ENCODE data around the gene TSPAN17. TPM values are rescaled to one million over a fixed set of nuclear protein-coding genes. Genes with fewer than 3 reads are reported as not detected.

Gene TSPAN17
- total and polyA plus RNA-seq, 2 experiments from 2014 or later, result 11.7 to 52.1 TPM

- Histone ChIP-seq H3F3A (replicated peaks; ENCODE audit: low read depth) (no peaks in the 10 kb centered on the region), H3K36me3 (ENCODE audit: insufficient read depth) (no peaks in the 10 kb centered on the region), H3K27me3 (ENCODE audit: insufficient read depth) (peaks cover 38% of the 10 kb centered on the region), H2AFZ (peak overlapping the region; percentile 94), H3K4me3 (peak overlapping the region; percentile 54), H4K20me1 (replicated peaks; ENCODE audit: insufficient read depth) (no peaks in the 10 kb centered on the region), H3K27ac (ENCODE audit: low read depth) (no peak overlapping the region), H3K4me1 (ENCODE audit: insufficient read depth) (no peaks in the 10 kb centered on the region; the same call in 1 of the 2 replicates), H3K79me2 (replicated peaks; ENCODE audit: insufficient read depth) (no peaks in the 10 kb centered on the region), H3K4me2 (peak overlapping the region; percentile 80), H3K9me2 (ENCODE audit: insufficient read depth) (no peaks in the 10 kb centered on the region)
- TF ChIP-seq EZH2phosphoT487 (IDR thresholded peaks at IDR 0.05; ENCODE audit: unreplicated experiment) (no peak), POLR2AphosphoS5 (IDR thresholded peaks at IDR 0.05; ENCODE audit: low read depth) (peak; percentile 35; the same call in 1 of the 2 replicates)
- H3K27ac Mint-ChIP-seq, result no peak overlapping the region
- ATAC-seq (peak; percentile 21), DNase-seq (ENCODE audit: low spot score) (peak; percentile 75)
- H3K4me1 Mint-ChIP-seq, result peaks cover 9% of the 10 kb centered on the region
- no peaks in the 10 kb centered on the region; the same call in 2 of the 3 replicates for H3K9me3 Mint-ChIP-seq
- peaks cover 49% of the 10 kb centered on the region for H3K27me3 Mint-ChIP-seq (ENCODE audit: insufficient read depth, low read depth, poor library complexity)
- peak overlapping the region; percentile 73 for H3K4me3 Mint-ChIP-seq
- H3K36me3 Mint-ChIP-seq (ENCODE audit: low read depth), result no peaks in the 10 kb centered on the region
Measured at GRCh38 chr5:176620333-176620981, 26.8 kb upstream of the TSPAN17 start.

DNA sequence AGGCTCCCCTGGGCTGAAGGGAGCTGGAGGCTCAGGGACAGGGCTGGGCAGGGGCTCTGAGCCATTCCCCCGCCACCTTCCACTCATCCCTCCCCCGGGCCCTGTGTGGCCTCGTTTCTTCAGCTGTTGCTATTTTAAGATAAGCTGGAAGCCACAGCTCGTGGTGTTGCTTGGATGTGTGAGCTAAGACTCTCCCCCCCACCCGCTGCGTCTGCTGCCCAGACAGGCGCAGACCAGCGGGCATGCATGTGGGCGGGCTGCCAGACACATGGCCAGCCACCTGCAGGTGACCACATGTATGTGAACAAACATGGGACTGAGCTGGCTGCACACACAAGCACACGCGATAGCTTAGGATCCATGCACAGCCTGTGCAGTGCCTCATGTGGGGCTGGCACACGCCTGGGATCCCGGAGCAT is 25.6 kb upstream of the TSPAN17 start:
- Mint-ChIP-seq H3K9me3 (no peaks in the 10 kb centered on the region; the same call in 2 of the 3 replicates), H3K27me3 (ENCODE audit: insufficient read depth, low read depth, poor library complexity) (peaks cover 42% of the 10 kb centered on the region), H3K4me1 (peaks cover 13% of the 10 kb centered on the region), H3K36me3 (ENCODE audit: low read depth) (no peaks in the 10 kb centered on the region), H3K4me3 (no peak overlapping the region), H3K27ac (no peak overlapping the region)
- H3K4me3 ChIP-seq, result no peak overlapping the region
- no peaks in the 10 kb centered on the region for H3K79me2 ChIP-seq (replicated peaks; ENCODE audit: insufficient read depth)
- H3K27ac ChIP-seq (ENCODE audit: low read depth), result no peak overlapping the region
- H3K4me2 ChIP-seq, result no peak overlapping the region
- ATAC-seq, result no peak
- H4K20me1 ChIP-seq (replicated peaks; ENCODE audit: insufficient read depth), result no peaks in the 10 kb centered on the region
- H3F3A ChIP-seq (replicated peaks; ENCODE audit: low read depth), result no peaks in the 10 kb centered on the region
- peaks cover 38% of the 10 kb centered on the region for H3K27me3 ChIP-seq (ENCODE audit: insufficient read depth)
- H3K9me2 ChIP-seq (ENCODE audit: insufficient read depth), result no peaks in the 10 kb centered on the region
- no peak overlapping the region for H2AFZ ChIP-seq
- H3K36me3 ChIP-seq (ENCODE audit: insufficient read depth), result no peaks in the 10 kb centered on the region
- DNase-seq (ENCODE audit: low spot score), result no peak
- no peaks in the 10 kb centered on the region; the same call in 1 of the 2 replicates for H3K4me1 ChIP-seq (ENCODE audit: insufficient read depth)
- no peak for TF ChIP-seq NANOG (IDR thresholded peaks at IDR 0.05; ENCODE audit: borderline replicate concordance)
- no peak for TF ChIP-seq ZNF114 (CRISPR knock-in tag; IDR thresholded peaks at IDR 0.05)
- TF ChIP-seq POLR2AphosphoS5 (IDR thresholded peaks at IDR 0.05; ENCODE audit: low read depth), result no peak
- TF ChIP-seq, protein P1, sequence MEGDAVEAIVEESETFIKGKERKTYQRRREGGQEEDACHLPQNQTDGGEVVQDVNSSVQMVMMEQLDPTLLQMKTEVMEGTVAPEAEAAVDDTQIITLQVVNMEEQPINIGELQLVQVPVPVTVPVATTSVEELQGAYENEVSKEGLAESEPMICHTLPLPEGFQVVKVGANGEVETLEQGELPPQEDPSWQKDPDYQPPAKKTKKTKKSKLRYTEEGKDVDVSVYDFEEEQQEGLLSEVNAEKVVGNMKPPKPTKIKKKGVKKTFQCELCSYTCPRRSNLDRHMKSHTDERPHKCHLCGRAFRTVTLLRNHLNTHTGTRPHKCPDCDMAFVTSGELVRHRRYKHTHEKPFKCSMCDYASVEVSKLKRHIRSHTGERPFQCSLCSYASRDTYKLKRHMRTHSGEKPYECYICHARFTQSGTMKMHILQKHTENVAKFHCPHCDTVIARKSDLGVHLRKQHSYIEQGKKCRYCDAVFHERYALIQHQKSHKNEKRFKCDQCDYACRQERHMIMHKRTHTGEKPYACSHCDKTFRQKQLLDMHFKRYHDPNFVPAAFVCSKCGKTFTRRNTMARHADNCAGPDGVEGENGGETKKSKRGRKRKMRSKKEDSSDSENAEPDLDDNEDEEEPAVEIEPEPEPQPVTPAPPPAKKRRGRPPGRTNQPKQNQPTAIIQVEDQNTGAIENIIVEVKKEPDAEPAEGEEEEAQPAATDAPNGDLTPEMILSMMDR (conservative IDR thresholded peaks at IDR 0.05; ENCODE audit: low read depth in 2 of 2), result no peak
- no peak for TF ChIP-seq ZNF331 (CRISPR knock-in tag; IDR thresholded peaks at IDR 0.05; ENCODE audit: low read depth)
- TF ChIP-seq ZNF462 (CRISPR knock-in tag; IDR thresholded peaks at IDR 0.05), result no peak
- no peak for TF ChIP-seq EZH2phosphoT487 (IDR thresholded peaks at IDR 0.05; ENCODE audit: unreplicated experiment)
- TF ChIP-seq JUNB (IDR thresholded peaks at IDR 0.05; ENCODE audit: unreplicated experiment), result no peak
- TF ChIP-seq STAT1 (IDR thresholded peaks at IDR 0.05; ENCODE audit: unreplicated experiment), result no peak
- TF ChIP-seq EZH2 (IDR thresholded peaks at IDR 0.05; ENCODE audit: low read depth, unreplicated experiment), result no peak
